BJ (cell line): ENCODE results near the gene P3H2. TPM values are rescaled to one million over a fixed set of nuclear protein-coding genes. Genes with fewer than 3 reads are reported as not detected.

Experiments
- CTCF ChIA-PET: fragments of 350-600 bp; formaldehyde crosslinking; extraction: SDS; loops from one replicate; lab custom pipeline; 2021; ENCODE audit warnings: antibody characterized with exemption, inconsistent platforms; lab: Yijun Ruan, JAX
- POLR2A ChIA-PET: fragments of 300-600 bp; sonication (Branson Sonifier 250); formaldehyde crosslinking; extraction: SDS; loops from one replicate; lab custom pipeline; 2021; ENCODE audit warnings: antibody characterized with exemption; lab: Charles Lee
- DNase-seq: peaks from one replicate; pipeline ENCODE4 v3.0.0-alpha.2; 2011; ENCODE audit warnings: low read depth
- H3K27me3 ChIP-seq: 2 replicates; pipeline ENCODE4 v1.6.0; 2011; ENCODE audit warnings: low read length; ENCODE audit not compliant: control insufficient read depth, insufficient read depth
- H3K36me3 ChIP-seq: 2 replicates; pipeline ENCODE4 v1.5.1; 2011; ENCODE audit warnings: low read length; ENCODE audit not compliant: control insufficient read depth, insufficient read depth
- H3K4me3 ChIP-seq: 2 replicates; pipeline ENCODE4 v1.5.1; 2011; ENCODE audit warnings: low read depth, mild to moderate bottlenecking, control low read depth, low read length
- CTCF ChIP-seq: IDR thresholded peaks from 2 replicates; pipeline ENCODE4 v1.5.1; 2011; ENCODE audit warnings: low read depth, mild to moderate bottlenecking, control low read depth, inconsistent platforms, low read length, moderate library complexity; ENCODE audit not compliant: insufficient read depth
- polyA plus RNA-seq: library from polyadenylated mRNA; depleted of rRNA; stranded (reverse); fragments of >200 nt; gene quantifications from 2 replicates; pipeline ENCODE4 v1.2.3, GENCODE V29; 2011

Gene P3H2
- polyA plus RNA-seq, 1 experiment, result 13.5 TPM

- POLR2A ChIA-PET, result no interaction called here
- CTCF ChIA-PET, result interaction anchor here (1.0 kb wide), 1 partner anchor 11 kb away, joined by 3 read pairs; no protein-coding TSS in a partner anchor
- TF ChIP-seq CTCF, result no peak
Observed at GRCh38 chr3:190000861-190001196, 119.9 kb downstream of the P3H2 start.

GRCh38 chr3:190000187-190000860 lies 120.4 kb downstream of the P3H2 start:
- Histone ChIP-seq H3K27me3 (no peaks in the 10 kb centered on the region), H3K36me3 (no peaks in the 10 kb centered on the region), H3K4me3 (no peak overlapping the region)
- ChIA-PET POLR2A (no interaction called here), CTCF (interaction anchor here (2.2 kb wide), 1 partner anchor 12 kb away, joined by 7 read pairs; no protein-coding TSS in a partner anchor)
- no peak for DNase-seq
- TF ChIP-seq CTCF, result no peak

More at GRCh38 chr3:190000861-190001196, 119.9 kb downstream of the P3H2 start:
- Histone ChIP-seq H3K4me3 (no peak overlapping the region), H3K27me3 (no peaks in the 10 kb centered on the region), H3K36me3 (no peaks in the 10 kb centered on the region)
- no peak for DNase-seq

GRCh38 chr3:189999718-190000117 lies 121.0 kb downstream of the P3H2 start:
- DNase-seq, result no peak
- H3K4me3 ChIP-seq, result no peak overlapping the region
- H3K27me3 ChIP-seq, result no peaks in the 10 kb centered on the region
- no peaks in the 10 kb centered on the region for H3K36me3 ChIP-seq
- POLR2A ChIA-PET, result no interaction called here
- TF ChIP-seq CTCF, result no peak
- CTCF ChIA-PET, result interaction anchor here (1.3 to 2.2 kb wide), 2 partner anchors 13 to 32 kb away, joined by 3 to 7 read pairs; no protein-coding TSS in a partner anchor

- no peaks in the 10 kb centered on the region for H3K27me3 ChIP-seq
- ChIA-PET POLR2A (no interaction called here), CTCF (no interaction called here)
- DNase-seq, result no peak
- no peak overlapping the region for H3K4me3 ChIP-seq
- TF ChIP-seq CTCF, result no peak
- no peaks in the 10 kb centered on the region for H3K36me3 ChIP-seq
Observed at GRCh38 chr3:189995129-189995528, 125.6 kb downstream of the P3H2 start.

GRCh38 chr3:189990826-189991225 lies 129.9 kb downstream of the P3H2 start:
- no peaks in the 10 kb centered on the region for H3K27me3 ChIP-seq
- no peaks in the 10 kb centered on the region for H3K36me3 ChIP-seq
- H3K4me3 ChIP-seq, result no peak overlapping the region
- ChIA-PET POLR2A (no interaction called here), CTCF (interaction anchor here (0.8 kb wide), 1 partner anchor 709 kb away, joined by 3 read pairs; no protein-coding TSS in a partner anchor)
- no peak for TF ChIP-seq CTCF
- no peak for DNase-seq
